C4-2B (cell line): Measurements from ENCODE around the gene SHISA2.

ENCODE experiments used
- CTCF ChIP-seq: fragments of 450-650 bp; conservative IDR thresholded peaks from 2 replicates; pipeline ENCODE4 v1.5.1; 2017; ENCODE audit warnings: mild to moderate bottlenecking
- ZFX ChIP-seq: fragments of 450-650 bp; IDR thresholded peaks from 2 replicates; pipeline ENCODE4 v1.6.1; 2017

- no peak for TF ChIP-seq CTCF
- TF ChIP-seq ZFX, result no peak
Observed at GRCh38 chr13:26026211-26026610, 25.6 kb downstream of the SHISA2 start.
